Breast epithelium (tissue), 4 donors: Measurements from ENCODE around the gene USP22. TPM values are rescaled to one million over a fixed set of nuclear protein-coding genes. Genes with fewer than 3 reads are reported as not detected.
A peak's percentile ranks its signal among the peaks of the same experiment; 100 is the strongest.
"Not testable (repeated sequence)": the region's sequence is repeated elsewhere in the genome, so short reads cannot be mapped to it uniquely, and the experiment has no call there.

ENCODE experiments used
- DNase-seq, 2 donors: peaks; one replicate each; pipeline ENCODE4 v3.0.0-alpha.2; 2019; ENCODE audit warnings: low spot score in 2 of 2
- H3K27ac ChIP-seq, 2 donors: fragments of 200-600 bp; sonication (generic) in 1 of 2; one replicate each; pipeline ENCODE4 v1.5.1; 2016 to 2019; ENCODE audit warnings: mild to moderate bottlenecking in 1 of 2
- H3K27me3 ChIP-seq, 2 donors: fragments of 200-600 bp; sonication (generic) in 1 of 2; one replicate each; pipeline versions ENCODE4 v1.5.1 to v1.6.0; 2017 to 2019; ENCODE audit warnings: control low read depth in 1 of 2, mild to moderate bottlenecking in 1 of 2
- H3K36me3 ChIP-seq: fragments of 200-600 bp; one replicate; pipeline ENCODE4 v1.5.1; 2019
- H3K4me1 ChIP-seq, 2 donors: fragments of 200-600 bp; sonication (generic); one replicate each; pipeline ENCODE4 v1.5.1; 2016 to 2019; ENCODE audit warnings: control low read depth in 1 of 2
- H3K4me3 ChIP-seq, 3 donors: fragments of 200-600 bp; sonication (generic); 1 replicate in 2 of 3; 2 replicates in 1 of 3; pipeline ENCODE4 v1.5.1; 2016 to 2019; ENCODE audit warnings: mild to moderate bottlenecking in 3 of 3, moderate library complexity in 2 of 3
- H3K9me3 ChIP-seq, 2 donors: fragments of 200-600 bp; sonication (generic) in 1 of 2; one replicate each; pipeline ENCODE4 v1.5.1; 2016 to 2019; ENCODE audit warnings: control low read depth in 1 of 2
- POLR2A ChIP-seq: fragments of 450-650 bp; IDR thresholded peaks from one replicate; pipeline ENCODE4 v1.6.1; 2016; ENCODE audit warnings: antibody characterized with exemption, mild to moderate bottlenecking, moderate library complexity
- POLR2AphosphoS5 ChIP-seq, 3 donors: sonication (generic); formaldehyde crosslinking; IDR thresholded peaks; one replicate each; pipeline ENCODE4 v1.6.1; 2017; ENCODE audit warnings: antibody characterized with exemption in 3 of 3
- intact Hi-C: fragments of 100-400 bp; cut with DNase I; formaldehyde crosslinking; loops from one replicate; pipeline ENCODE4 v1.15.1; 2023; ENCODE audit warnings: low total_unique reads
- total RNA-seq, 3 donors: library from RNA; depleted of rRNA; stranded (reverse); fragments of >200 nt; gene quantifications; one replicate each; pipeline ENCODE4 v1.1.0, GENCODE V29; 2016
- TF ChIP-seq, protein P1 (sequence below), 3 donors: fragments of 450-650 bp; IDR thresholded peaks; one replicate each; pipeline ENCODE4 v1.5.1; 2016 to 2017; ENCODE audit warnings: antibody characterized with exemption in 3 of 3, mild to moderate bottlenecking in 3 of 3, moderate library complexity in 3 of 3

The USP22 gene
- total RNA-seq, 3 donors from 2014 or later = 115 to 156 (median 139) TPM

DNA sequence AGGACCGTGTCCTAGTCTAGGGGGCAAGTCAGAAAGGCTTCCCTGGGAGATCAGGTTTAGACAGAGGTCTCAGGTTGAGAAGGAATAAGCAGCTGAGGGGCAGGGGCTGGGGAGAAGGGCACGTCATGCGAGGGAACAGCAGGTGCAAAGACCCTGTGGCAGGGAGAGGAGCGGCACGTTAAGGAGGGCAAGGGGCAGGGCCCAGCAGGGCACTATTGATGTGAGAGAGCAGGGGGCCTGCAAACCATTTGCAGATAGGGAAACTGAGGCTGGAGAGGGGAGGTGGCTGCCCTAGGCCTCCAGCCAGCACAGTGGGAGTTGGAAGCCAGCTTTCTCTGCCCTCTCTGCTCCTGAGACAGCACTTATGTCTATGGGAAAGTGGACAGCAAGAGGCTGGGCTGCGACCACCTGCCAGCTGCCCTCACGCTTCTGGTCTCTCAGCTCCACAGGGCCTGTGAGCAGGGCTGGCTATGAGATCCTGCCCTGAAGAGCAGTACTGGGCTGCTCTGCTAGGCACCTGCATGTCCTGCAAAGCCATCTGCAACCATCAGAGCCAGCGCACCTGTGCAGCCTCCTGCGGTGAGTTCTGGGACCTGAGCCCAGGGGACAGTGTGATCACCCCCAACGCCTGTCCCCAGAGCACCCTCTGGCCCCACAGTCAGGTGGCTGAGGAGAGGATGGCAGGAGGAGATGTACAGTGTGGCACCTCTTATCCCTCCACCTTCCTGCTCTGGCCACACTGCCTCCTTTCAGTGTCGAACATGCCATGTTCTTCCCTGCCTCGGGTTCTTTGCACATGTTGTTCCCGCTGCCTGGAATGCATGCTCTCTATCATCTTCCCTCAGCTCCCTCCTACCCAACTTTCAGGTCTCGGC, 61.5 kb downstream of the USP22 start:
- no peak overlapping the region for H3K27ac ChIP-seq
- H3K4me1 ChIP-seq = no peaks in the 10 kb centered on the region
- no peaks in the 10 kb centered on the region for H3K36me3 ChIP-seq
- H3K4me3 ChIP-seq = no peak overlapping the region
- intact Hi-C loops = no loop called here
- no peak for DNase-seq
- H3K27me3 ChIP-seq = no peaks in the 10 kb centered on the region
- H3K9me3 ChIP-seq = no peaks in the 10 kb centered on the region
- no peak for TF ChIP-seq POLR2A
- TF ChIP-seq, protein P1, sequence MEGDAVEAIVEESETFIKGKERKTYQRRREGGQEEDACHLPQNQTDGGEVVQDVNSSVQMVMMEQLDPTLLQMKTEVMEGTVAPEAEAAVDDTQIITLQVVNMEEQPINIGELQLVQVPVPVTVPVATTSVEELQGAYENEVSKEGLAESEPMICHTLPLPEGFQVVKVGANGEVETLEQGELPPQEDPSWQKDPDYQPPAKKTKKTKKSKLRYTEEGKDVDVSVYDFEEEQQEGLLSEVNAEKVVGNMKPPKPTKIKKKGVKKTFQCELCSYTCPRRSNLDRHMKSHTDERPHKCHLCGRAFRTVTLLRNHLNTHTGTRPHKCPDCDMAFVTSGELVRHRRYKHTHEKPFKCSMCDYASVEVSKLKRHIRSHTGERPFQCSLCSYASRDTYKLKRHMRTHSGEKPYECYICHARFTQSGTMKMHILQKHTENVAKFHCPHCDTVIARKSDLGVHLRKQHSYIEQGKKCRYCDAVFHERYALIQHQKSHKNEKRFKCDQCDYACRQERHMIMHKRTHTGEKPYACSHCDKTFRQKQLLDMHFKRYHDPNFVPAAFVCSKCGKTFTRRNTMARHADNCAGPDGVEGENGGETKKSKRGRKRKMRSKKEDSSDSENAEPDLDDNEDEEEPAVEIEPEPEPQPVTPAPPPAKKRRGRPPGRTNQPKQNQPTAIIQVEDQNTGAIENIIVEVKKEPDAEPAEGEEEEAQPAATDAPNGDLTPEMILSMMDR (IDR thresholded peaks at IDR 0.05) = no peak

DNA sequence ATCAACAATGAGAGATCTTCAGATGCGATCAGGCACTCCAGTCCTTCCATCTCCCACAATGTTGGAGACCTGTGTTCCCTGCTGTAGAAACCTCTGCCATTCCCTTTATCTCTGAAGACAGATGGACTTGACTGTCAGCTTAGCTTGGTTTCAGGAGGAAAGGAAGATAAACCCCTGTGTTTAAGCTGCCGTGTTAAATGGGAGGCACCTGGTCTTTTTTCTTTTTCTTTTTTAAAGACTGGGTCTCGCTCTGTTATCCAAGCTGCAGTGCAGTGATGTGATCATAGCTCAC, 63.1 kb downstream of the USP22 start:
- TF ChIP-seq, protein P1 (IDR thresholded peaks at IDR 0.05) = no peak
- TF ChIP-seq POLR2A (no peak), POLR2AphosphoS5 (IDR thresholded peaks at IDR 0.05) (no peak)
- H3K27ac ChIP-seq = no peak overlapping the region
- no peaks in the 10 kb centered on the region for H3K4me1 ChIP-seq
- no peaks in the 10 kb centered on the region for H3K27me3 ChIP-seq
- H3K36me3 ChIP-seq = no peaks in the 10 kb centered on the region
- no peaks in the 10 kb centered on the region for H3K9me3 ChIP-seq
- no peak overlapping the region for H3K4me3 ChIP-seq
- no peak for DNase-seq
- intact Hi-C loops = no loop called here

GRCh38 chr17:20979007-20979791, 63.6 kb downstream of the USP22 start:
- H3K4me1 ChIP-seq, H3K27me3 ChIP-seq, H3K36me3 ChIP-seq, intact Hi-C loops, H3K9me3 ChIP-seq, H3K4me3 ChIP-seq, DNase-seq: not testable (repeated sequence)
- H3K27ac ChIP-seq = peak overlapping the region; percentile 12 to 42

DNA sequence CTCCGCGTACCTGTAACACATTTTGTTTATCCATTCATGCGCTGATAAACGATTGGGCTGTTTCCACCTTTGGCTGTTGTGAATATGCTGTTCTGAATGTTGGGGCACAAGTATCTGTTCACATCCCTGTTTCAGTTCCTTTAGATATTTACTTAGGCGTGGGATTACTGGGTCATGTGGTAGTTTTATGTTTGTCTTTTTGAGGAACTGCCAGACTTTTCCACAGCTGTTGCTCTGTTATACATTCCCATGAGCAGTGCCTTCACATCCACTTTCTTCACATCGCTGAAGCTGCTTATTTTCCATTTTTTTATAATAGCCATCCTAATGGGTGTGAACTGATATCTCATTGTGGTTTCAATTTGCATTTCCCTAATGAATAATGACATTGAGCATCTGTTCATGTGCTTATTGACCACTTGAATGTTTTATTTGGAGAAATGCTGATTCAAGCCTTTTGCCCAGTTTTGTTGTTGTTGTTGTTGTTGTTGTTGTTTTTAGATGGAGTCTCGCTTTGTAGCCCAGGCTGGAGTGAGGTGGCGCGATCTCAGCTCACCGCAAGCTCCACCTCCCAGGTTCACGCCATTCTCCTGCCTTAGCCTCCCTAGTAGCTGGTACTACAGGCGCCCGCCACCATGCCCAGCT, 65.1 kb downstream of the USP22 start:
- H3K4me1 ChIP-seq, H3K4me3 ChIP-seq, H3K36me3 ChIP-seq, H3K9me3 ChIP-seq, intact Hi-C loops, H3K27me3 ChIP-seq, H3K27ac ChIP-seq, DNase-seq: not testable (repeated sequence)

- H3K9me3 ChIP-seq = no peaks in the 10 kb centered on the region
- H3K36me3 ChIP-seq = no peaks in the 10 kb centered on the region
- no peaks in the 10 kb centered on the region for H3K27me3 ChIP-seq
- DNase-seq = no peak
- no peak overlapping the region for H3K27ac ChIP-seq
- intact Hi-C loops = no loop called here
- H3K4me3 ChIP-seq = no peak overlapping the region
- TF ChIP-seq POLR2AphosphoS5 (IDR thresholded peaks at IDR 0.05) = no peak
- TF ChIP-seq, protein P1 (IDR thresholded peaks at IDR 0.05) = no peak
- no peak for TF ChIP-seq POLR2A
- no peaks in the 10 kb centered on the region for H3K4me1 ChIP-seq
Measured at GRCh38 chr17:20975566-20975965, 67.2 kb downstream of the USP22 start.

GRCh38 chr17:20970329-20970728, 72.5 kb downstream of the USP22 start:
- no peak overlapping the region for H3K27ac ChIP-seq
- no peaks in the 10 kb centered on the region for H3K9me3 ChIP-seq
- H3K4me3 ChIP-seq = no peak overlapping the region
- H3K27me3 ChIP-seq = no peaks in the 10 kb centered on the region
- intact Hi-C loops = no loop called here
- H3K4me1 ChIP-seq = no peaks in the 10 kb centered on the region
- DNase-seq = no peak
- H3K36me3 ChIP-seq = no peaks in the 10 kb centered on the region
- no peak for TF ChIP-seq POLR2AphosphoS5 (IDR thresholded peaks at IDR 0.05)
- TF ChIP-seq, protein P1 (IDR thresholded peaks at IDR 0.05) = no peak
- TF ChIP-seq POLR2A = no peak
